Karpas-422 (cell line): ENCODE results near the gene CCL19. TPM values are rescaled to one million over a fixed set of nuclear protein-coding genes. Genes with fewer than 3 reads are reported as not detected.

Experiments
- DNase-seq: peaks from one replicate; pipeline ENCODE4 v3.0.0-alpha.2; 2015
- H2AFZ ChIP-seq: fragments of 200-600 bp; sonication (generic); 2 replicates; pipeline ENCODE4 v1.6.1; 2014; ENCODE audit warnings: antibody characterized with exemption, low read length, mixed read lengths
- H3K27ac ChIP-seq: fragments of 200-600 bp; sonication (generic); 2 replicates; pipeline ENCODE4 v1.5.1; 2014; ENCODE audit warnings: mild to moderate bottlenecking, low read length, moderate library complexity
- H3K27me3 ChIP-seq: fragments of 200-600 bp; sonication (generic); 2 replicates; pipeline ENCODE4 v1.6.1; 2014; ENCODE audit warnings: low read length, mixed read lengths
- H3K36me3 ChIP-seq: fragments of 200-600 bp; sonication (generic); 2 replicates; pipeline ENCODE4 v1.6.1; 2014; ENCODE audit warnings: low read length, mixed read lengths; ENCODE audit not compliant: insufficient read depth
- H3K4me1 ChIP-seq: fragments of 200-600 bp; sonication (generic); 2 replicates; pipeline ENCODE4 v1.6.1; 2014; ENCODE audit warnings: mild to moderate bottlenecking, low read length, mixed read lengths
- H3K4me2 ChIP-seq: fragments of 200-600 bp; sonication (generic); 2 replicates; pipeline ENCODE4 v1.6.1; 2014; ENCODE audit warnings: low read length, low read depth, mild to moderate bottlenecking; ENCODE audit not compliant: poor library complexity, severe bottlenecking
- H3K4me3 ChIP-seq: fragments of 200-600 bp; sonication (generic); 2 replicates; pipeline ENCODE4 v1.5.1; 2014; ENCODE audit warnings: mild to moderate bottlenecking, antibody characterized with exemption, low read length, mixed read lengths
- H3K79me2 ChIP-seq: fragments of 200-600 bp; sonication (generic); 2 replicates; pipeline ENCODE4 v1.6.1; 2014; ENCODE audit warnings: mild to moderate bottlenecking, low read length, mixed read lengths
- H3K9ac ChIP-seq: fragments of 200-600 bp; sonication (generic); 2 replicates; pipeline ENCODE4 v1.6.0; 2014; ENCODE audit warnings: low read length
- H3K9me2 ChIP-seq: fragments of 200-600 bp; sonication (generic), shearing (Covaris generic); replicated peaks from 2 replicates; pipeline ENCODE4 v1.6.0; 2014; ENCODE audit warnings: mild to moderate bottlenecking, low read length, moderate library complexity; ENCODE audit not compliant: insufficient read depth
- H3K9me3 ChIP-seq: fragments of 300-700, 200-600 bp; sonication (generic); 2 replicates; pipeline ENCODE4 v1.6.1; 2014; ENCODE audit warnings: low read length, mixed read lengths
- H4K20me1 ChIP-seq: fragments of 200-600 bp; sonication (generic); 2 replicates; pipeline ENCODE4 v1.6.1; 2014; ENCODE audit warnings: mild to moderate bottlenecking, antibody characterized with exemption, low read length, low read depth; ENCODE audit not compliant: insufficient read depth
- total RNA-seq: library from RNA; depleted of rRNA; stranded (reverse); fragments of >200 nt; shearing (Covaris generic); gene quantifications from 2 replicates; pipeline ENCODE4 v1.2.3, GENCODE V29; 2014; ENCODE audit warnings: low replicate concordance

Gene CCL19
- total RNA-seq, 1 experiment from 2014 or later = not detected

GRCh38 chr9:34719021-34719768 is 28.1 kb upstream of the CCL19 start:
- no peak overlapping the region for H3K27ac ChIP-seq
- no peaks in the 10 kb centered on the region for H4K20me1 ChIP-seq
- H3K9ac ChIP-seq = no peak overlapping the region
- H3K27me3 ChIP-seq = no peaks in the 10 kb centered on the region
- no peaks in the 10 kb centered on the region for H3K4me1 ChIP-seq
- H3K4me3 ChIP-seq = no peak overlapping the region
- H3K4me2 ChIP-seq = no peak overlapping the region
- no peak overlapping the region for H2AFZ ChIP-seq
- H3K36me3 ChIP-seq = no peaks in the 10 kb centered on the region
- no peak for DNase-seq
- H3K79me2 ChIP-seq = no peaks in the 10 kb centered on the region
- no peaks in the 10 kb centered on the region for H3K9me3 ChIP-seq
- H3K9me2 ChIP-seq = no peaks in the 10 kb centered on the region

GRCh38 chr9:34717996-34718614 is 27.0 kb upstream of the CCL19 start:
- H3K9ac ChIP-seq = no peak overlapping the region
- H3K4me3 ChIP-seq = no peak overlapping the region
- no peaks in the 10 kb centered on the region for H4K20me1 ChIP-seq
- no peaks in the 10 kb centered on the region for H3K79me2 ChIP-seq
- no peaks in the 10 kb centered on the region for H3K27me3 ChIP-seq
- H3K9me3 ChIP-seq = no peaks in the 10 kb centered on the region
- DNase-seq = no peak
- no peaks in the 10 kb centered on the region for H3K9me2 ChIP-seq
- no peak overlapping the region for H3K4me2 ChIP-seq
- H3K36me3 ChIP-seq = no peaks in the 10 kb centered on the region
- no peak overlapping the region for H3K27ac ChIP-seq
- H2AFZ ChIP-seq = no peak overlapping the region
- H3K4me1 ChIP-seq = no peaks in the 10 kb centered on the region

- Histone ChIP-seq H2AFZ (no peak overlapping the region), H3K79me2 (no peaks in the 10 kb centered on the region), H3K4me3 (no peak overlapping the region), H3K9ac (no peak overlapping the region), H3K9me3 (no peaks in the 10 kb centered on the region), H3K4me2 (no peak overlapping the region), H3K9me2 (no peaks in the 10 kb centered on the region), H3K27me3 (no peaks in the 10 kb centered on the region), H4K20me1 (no peaks in the 10 kb centered on the region), H3K4me1 (no peaks in the 10 kb centered on the region), H3K36me3 (no peaks in the 10 kb centered on the region), H3K27ac (no peak overlapping the region)
- DNase-seq = no peak
Measured at GRCh38 chr9:34716711-34717110, 25.6 kb upstream of the CCL19 start.

GRCh38 chr9:34715639-34716215 is 24.7 kb upstream of the CCL19 start:
- no peak overlapping the region for H2AFZ ChIP-seq

GRCh38 chr9:34714007-34714406 is 22.9 kb upstream of the CCL19 start:
- Histone ChIP-seq H4K20me1 (no peaks in the 10 kb centered on the region), H3K9ac (no peak overlapping the region), H3K79me2 (no peaks in the 10 kb centered on the region), H3K9me2 (no peaks in the 10 kb centered on the region), H3K9me3 (no peaks in the 10 kb centered on the region), H3K4me3 (no peak overlapping the region), H3K4me1 (no peaks in the 10 kb centered on the region), H2AFZ (no peak overlapping the region), H3K27me3 (no peaks in the 10 kb centered on the region), H3K4me2 (no peak overlapping the region), H3K27ac (no peak overlapping the region), H3K36me3 (no peaks in the 10 kb centered on the region)
- no peak for DNase-seq

More at GRCh38 chr9:34715639-34716215, 24.7 kb upstream of the CCL19 start:
- DNase-seq = no peak
- H3K9me3 ChIP-seq = no peaks in the 10 kb centered on the region
- H4K20me1 ChIP-seq = no peaks in the 10 kb centered on the region
- H3K27ac ChIP-seq = no peak overlapping the region
- no peaks in the 10 kb centered on the region for H3K4me1 ChIP-seq
- no peak overlapping the region for H3K4me2 ChIP-seq
- no peak overlapping the region for H3K4me3 ChIP-seq
- no peaks in the 10 kb centered on the region for H3K9me2 ChIP-seq
- H3K79me2 ChIP-seq = no peaks in the 10 kb centered on the region
- H3K9ac ChIP-seq = no peak overlapping the region
- no peaks in the 10 kb centered on the region for H3K36me3 ChIP-seq
- no peaks in the 10 kb centered on the region for H3K27me3 ChIP-seq

- no peak overlapping the region for H3K4me2 ChIP-seq
- no peaks in the 10 kb centered on the region for H3K4me1 ChIP-seq
- no peaks in the 10 kb centered on the region for H3K9me3 ChIP-seq
- H3K79me2 ChIP-seq = no peaks in the 10 kb centered on the region
- no peak overlapping the region for H3K27ac ChIP-seq
- no peaks in the 10 kb centered on the region for H4K20me1 ChIP-seq
- no peak for DNase-seq
- H3K9ac ChIP-seq = no peak overlapping the region
- no peak overlapping the region for H3K4me3 ChIP-seq
- no peaks in the 10 kb centered on the region for H3K36me3 ChIP-seq
- H2AFZ ChIP-seq = no peak overlapping the region
- no peaks in the 10 kb centered on the region for H3K9me2 ChIP-seq
- H3K27me3 ChIP-seq = no peaks in the 10 kb centered on the region
Measured at GRCh38 chr9:34712140-34712539, 21.1 kb upstream of the CCL19 start.

GRCh38 chr9:34710023-34710422 is 18.9 kb upstream of the CCL19 start, which contains the start of gene CCL21:
Gene CCL21, minus strand, starts transcription at chr9:34710136. Its CDS starts 70 bp downstream, at chr9:34710066.
- Histone ChIP-seq H3K36me3 (no peaks in the 10 kb centered on the region), H3K4me1 (no peaks in the 10 kb centered on the region), H3K4me3 (no peak within 1 kb of the TSS), H3K9me3 (no peaks in the 10 kb centered on the region), H3K4me2 (no peak within 1 kb of the TSS), H2AFZ (no peak within 1 kb of the TSS), H3K27ac (no peak within 1 kb of the TSS), H3K79me2 (no peaks in the 10 kb centered on the region), H4K20me1 (no peaks in the 10 kb centered on the region), H3K9ac (no peak within 1 kb of the TSS), H3K27me3 (no peaks in the 10 kb centered on the region), H3K9me2 (no peaks in the 10 kb centered on the region)
- DNase-seq = no peak

GRCh38 chr9:34709196-34709978 is 18.3 kb upstream of the CCL19 start:
- Histone ChIP-seq H3K4me1 (no peaks in the 10 kb centered on the region), H3K79me2 (no peaks in the 10 kb centered on the region), H3K36me3 (no peaks in the 10 kb centered on the region), H3K27ac (no peak overlapping the region), H3K4me2 (no peak overlapping the region), H3K4me3 (no peak overlapping the region), H3K9me2 (no peaks in the 10 kb centered on the region), H3K9me3 (no peaks in the 10 kb centered on the region), H3K9ac (no peak overlapping the region), H4K20me1 (no peaks in the 10 kb centered on the region), H2AFZ (no peak overlapping the region), H3K27me3 (no peaks in the 10 kb centered on the region)
- no peak for DNase-seq
